Measurements from ENCODE around the gene CLDN1.

Gene CLDN1

GRCh38 chr3:190357468-190357867, 35.2 kb upstream of the CLDN1 start:
- Histone ChIP-seq H3K27ac (ENCODE audit: low read depth in 2 of 2, low read length in 2 of 2) (no peak overlapping the region), H3K27me3 (ENCODE audit: control insufficient read depth in 2 of 2, insufficient read depth in 2 of 2, low read length in 2 of 2) (no peaks in the 10 kb centered on the region), H3K9ac (ENCODE audit: low read depth in 1 of 2, low read length in 2 of 2) (no peak overlapping the region), H3K4me3 (ENCODE audit: low read length in 2 of 2) (no peak overlapping the region), H3K9me3 (ENCODE audit: control insufficient read depth in 2 of 2, low read length in 2 of 2) (no peaks in the 10 kb centered on the region), H3K4me1 (ENCODE audit: control insufficient read depth in 2 of 2, insufficient read depth in 2 of 2, low read length in 2 of 2) (no peaks in the 10 kb centered on the region), H3K36me3 (ENCODE audit: control insufficient read depth in 2 of 2, insufficient read depth in 2 of 2, low read length in 2 of 2) (no peaks in the 10 kb centered on the region)

GRCh38 chr3:190356246-190356645, 34.0 kb upstream of the CLDN1 start:
- no peak overlapping the region for H3K27ac ChIP-seq (ENCODE audit: low read depth in 2 of 2, low read length in 2 of 2)
- no peaks in the 10 kb centered on the region for H3K9me3 ChIP-seq (ENCODE audit: control insufficient read depth in 2 of 2, low read length in 2 of 2)
- H3K36me3 ChIP-seq (ENCODE audit: control insufficient read depth in 2 of 2, insufficient read depth in 2 of 2, low read length in 2 of 2), result no peaks in the 10 kb centered on the region
- H3K27me3 ChIP-seq (ENCODE audit: control insufficient read depth in 2 of 2, insufficient read depth in 2 of 2, low read length in 2 of 2), result no peaks in the 10 kb centered on the region
- H3K4me1 ChIP-seq (ENCODE audit: control insufficient read depth in 2 of 2, insufficient read depth in 2 of 2, low read length in 2 of 2), result no peaks in the 10 kb centered on the region
- H3K9ac ChIP-seq (ENCODE audit: low read depth in 1 of 2, low read length in 2 of 2), result no peak overlapping the region
- no peak overlapping the region for H3K4me3 ChIP-seq (ENCODE audit: low read length in 2 of 2)

GRCh38 chr3:190352861-190353457, 30.7 kb upstream of the CLDN1 start:
- Histone ChIP-seq H3K27ac (ENCODE audit: low read depth in 2 of 2, low read length in 2 of 2) (no peak overlapping the region), H3K9ac (ENCODE audit: low read depth in 1 of 2, low read length in 2 of 2) (no peak overlapping the region), H3K27me3 (ENCODE audit: control insufficient read depth in 2 of 2, insufficient read depth in 2 of 2, low read length in 2 of 2) (no peaks in the 10 kb centered on the region), H3K4me1 (ENCODE audit: control insufficient read depth in 2 of 2, insufficient read depth in 2 of 2, low read length in 2 of 2) (no peaks in the 10 kb centered on the region), H3K36me3 (ENCODE audit: control insufficient read depth in 2 of 2, insufficient read depth in 2 of 2, low read length in 2 of 2) (no peaks in the 10 kb centered on the region), H3K9me3 (ENCODE audit: control insufficient read depth in 2 of 2, low read length in 2 of 2) (no peaks in the 10 kb centered on the region), H3K4me3 (ENCODE audit: low read length in 2 of 2) (no peak overlapping the region)

- Histone ChIP-seq H3K27ac (ENCODE audit: low read depth in 2 of 2, low read length in 2 of 2) (no peak overlapping the region), H3K4me1 (ENCODE audit: control insufficient read depth in 2 of 2, insufficient read depth in 2 of 2, low read length in 2 of 2) (peaks cover 6 to 8% of the 10 kb centered on the region in 2 donors), H3K27me3 (ENCODE audit: control insufficient read depth in 2 of 2, insufficient read depth in 2 of 2, low read length in 2 of 2) (no peaks in the 10 kb centered on the region), H3K9ac (ENCODE audit: low read depth in 1 of 2, low read length in 2 of 2) (no peak overlapping the region), H3K9me3 (ENCODE audit: control insufficient read depth in 2 of 2, low read length in 2 of 2) (no peaks in the 10 kb centered on the region), H3K4me3 (ENCODE audit: low read length in 2 of 2) (no peak overlapping the region), H3K36me3 (ENCODE audit: control insufficient read depth in 2 of 2, insufficient read depth in 2 of 2, low read length in 2 of 2) (no peaks in the 10 kb centered on the region)
These were observed 24.3 kb upstream of the CLDN1 start for GRCh38 chr3:190346541-190346940.

GRCh38 chr3:190345878-190346277, 23.6 kb upstream of the CLDN1 start:
- H3K27me3 ChIP-seq (ENCODE audit: control insufficient read depth in 2 of 2, insufficient read depth in 2 of 2, low read length in 2 of 2), result no peaks in the 10 kb centered on the region
- peak overlapping the region; percentile 13 to 66 for H3K27ac ChIP-seq (ENCODE audit: low read depth in 2 of 2, low read length in 2 of 2)
- no peaks in the 10 kb centered on the region for H3K36me3 ChIP-seq (ENCODE audit: control insufficient read depth in 2 of 2, insufficient read depth in 2 of 2, low read length in 2 of 2)
- H3K9me3 ChIP-seq (ENCODE audit: control insufficient read depth in 2 of 2, low read length in 2 of 2), result no peaks in the 10 kb centered on the region
- H3K9ac ChIP-seq (ENCODE audit: low read depth in 1 of 2, low read length in 2 of 2), result no peak overlapping the region
- peaks cover 6 to 8% of the 10 kb centered on the region in 2 donors for H3K4me1 ChIP-seq (ENCODE audit: control insufficient read depth in 2 of 2, insufficient read depth in 2 of 2, low read length in 2 of 2)
- peak overlapping the region; percentile 41 to 53 for H3K4me3 ChIP-seq (ENCODE audit: low read length in 2 of 2)

GRCh38 chr3:190345027-190345821, 23.0 kb upstream of the CLDN1 start:
- Histone ChIP-seq H3K9ac (ENCODE audit: low read depth in 1 of 2, low read length in 2 of 2) (peak overlapping the region in 1 of 2 donors; percentile 29), H3K27me3 (ENCODE audit: control insufficient read depth in 2 of 2, insufficient read depth in 2 of 2, low read length in 2 of 2) (no peaks in the 10 kb centered on the region), H3K36me3 (ENCODE audit: control insufficient read depth in 2 of 2, insufficient read depth in 2 of 2, low read length in 2 of 2) (no peaks in the 10 kb centered on the region), H3K4me3 (ENCODE audit: low read length in 2 of 2) (peak overlapping the region; percentile 26 to 36), H3K27ac (ENCODE audit: low read depth in 2 of 2, low read length in 2 of 2) (peak overlapping the region; percentile 53 to 72), H3K9me3 (ENCODE audit: control insufficient read depth in 2 of 2, low read length in 2 of 2) (no peaks in the 10 kb centered on the region), H3K4me1 (ENCODE audit: control insufficient read depth in 2 of 2, insufficient read depth in 2 of 2, low read length in 2 of 2) (peaks cover 6 to 8% of the 10 kb centered on the region in 2 donors)

- H3K27me3 ChIP-seq (ENCODE audit: control insufficient read depth in 2 of 2, insufficient read depth in 2 of 2, low read length in 2 of 2), result no peaks in the 10 kb centered on the region
- no peak overlapping the region for H3K9ac ChIP-seq (ENCODE audit: low read depth in 1 of 2, low read length in 2 of 2)
- no peak overlapping the region for H3K4me3 ChIP-seq (ENCODE audit: low read length in 2 of 2)
- peaks cover 3 to 5% of the 10 kb centered on the region in 2 donors for H3K4me1 ChIP-seq (ENCODE audit: control insufficient read depth in 2 of 2, insufficient read depth in 2 of 2, low read length in 2 of 2)
- H3K27ac ChIP-seq (ENCODE audit: low read depth in 2 of 2, low read length in 2 of 2), result no peak overlapping the region
- no peaks in the 10 kb centered on the region for H3K36me3 ChIP-seq (ENCODE audit: control insufficient read depth in 2 of 2, insufficient read depth in 2 of 2, low read length in 2 of 2)
- H3K9me3 ChIP-seq (ENCODE audit: control insufficient read depth in 2 of 2, low read length in 2 of 2), result no peaks in the 10 kb centered on the region
These were observed 17.8 kb upstream of the CLDN1 start for GRCh38 chr3:190340071-190340470.

- Histone ChIP-seq H3K4me3 (ENCODE audit: low read length in 2 of 2) (no peak overlapping the region), H3K9me3 (ENCODE audit: control insufficient read depth in 2 of 2, low read length in 2 of 2) (no peaks in the 10 kb centered on the region), H3K4me1 (ENCODE audit: control insufficient read depth in 2 of 2, insufficient read depth in 2 of 2, low read length in 2 of 2) (no peaks in the 10 kb centered on the region), H3K36me3 (ENCODE audit: control insufficient read depth in 2 of 2, insufficient read depth in 2 of 2, low read length in 2 of 2) (no peaks in the 10 kb centered on the region), H3K9ac (ENCODE audit: low read depth in 1 of 2, low read length in 2 of 2) (no peak overlapping the region), H3K27ac (ENCODE audit: low read depth in 2 of 2, low read length in 2 of 2) (no peak overlapping the region), H3K27me3 (ENCODE audit: control insufficient read depth in 2 of 2, insufficient read depth in 2 of 2, low read length in 2 of 2) (no peaks in the 10 kb centered on the region)
These were observed 16.9 kb upstream of the CLDN1 start for GRCh38 chr3:190339130-190339529.

GRCh38 chr3:190338717-190339116, 16.5 kb upstream of the CLDN1 start:
- Histone ChIP-seq H3K9ac (ENCODE audit: low read depth in 1 of 2, low read length in 2 of 2) (no peak overlapping the region), H3K27ac (ENCODE audit: low read depth in 2 of 2, low read length in 2 of 2) (no peak overlapping the region), H3K9me3 (ENCODE audit: control insufficient read depth in 2 of 2, low read length in 2 of 2) (no peaks in the 10 kb centered on the region), H3K36me3 (ENCODE audit: control insufficient read depth in 2 of 2, insufficient read depth in 2 of 2, low read length in 2 of 2) (no peaks in the 10 kb centered on the region), H3K4me3 (ENCODE audit: low read length in 2 of 2) (no peak overlapping the region), H3K27me3 (ENCODE audit: control insufficient read depth in 2 of 2, insufficient read depth in 2 of 2, low read length in 2 of 2) (no peaks in the 10 kb centered on the region), H3K4me1 (ENCODE audit: control insufficient read depth in 2 of 2, insufficient read depth in 2 of 2, low read length in 2 of 2) (no peaks in the 10 kb centered on the region)

GRCh38 chr3:190337301-190337700, 15.1 kb upstream of the CLDN1 start:
- H3K27ac ChIP-seq (ENCODE audit: low read depth in 2 of 2, low read length in 2 of 2), result no peak overlapping the region

More at GRCh38 chr3:190337301-190337700, 15.1 kb upstream of the CLDN1 start:
- no peak overlapping the region for H3K9ac ChIP-seq (ENCODE audit: low read depth in 1 of 2, low read length in 2 of 2)
- no peaks in the 10 kb centered on the region for H3K27me3 ChIP-seq (ENCODE audit: control insufficient read depth in 2 of 2, insufficient read depth in 2 of 2, low read length in 2 of 2)
- no peaks in the 10 kb centered on the region for H3K9me3 ChIP-seq (ENCODE audit: control insufficient read depth in 2 of 2, low read length in 2 of 2)
- no peaks in the 10 kb centered on the region for H3K36me3 ChIP-seq (ENCODE audit: control insufficient read depth in 2 of 2, insufficient read depth in 2 of 2, low read length in 2 of 2)
- H3K4me3 ChIP-seq (ENCODE audit: low read length in 2 of 2), result no peak overlapping the region
- no peaks in the 10 kb centered on the region for H3K4me1 ChIP-seq (ENCODE audit: control insufficient read depth in 2 of 2, insufficient read depth in 2 of 2, low read length in 2 of 2)

Measured in mucosa of rectum (tissue), 2 donors.